Smooth muscle cell (in vitro differentiated cells): Measurements from ENCODE around the gene TMEM138. TPM values are rescaled to one million over a fixed set of nuclear protein-coding genes. Genes with fewer than 3 reads are reported as not detected.

ENCODE experiments used
- DNase-seq: peaks from one replicate; lab custom pipeline; 2025; ENCODE audit not compliant: unreplicated experiment; lab: John Stamatoyannopoulos, UW
- H2AFZ ChIP-seq: fragments of 200-600 bp; sonication (generic); 2 replicates; pipeline ENCODE4 v1.6.0; 2016; ENCODE audit warnings: antibody characterized with exemption, low read depth, mild to moderate bottlenecking
- H3F3A ChIP-seq: fragments of 200-600 bp; sonication (generic); 2 replicates; pipeline ENCODE4 v1.6.0; 2017; ENCODE audit warnings: antibody characterized with exemption, low read depth
- H3K27ac ChIP-seq: fragments of 200-600 bp; sonication (generic); 2 replicates; pipeline ENCODE4 v1.5.1; 2016; ENCODE audit warnings: low read depth, mild to moderate bottlenecking
- H3K27me3 ChIP-seq: fragments of 200-600 bp; sonication (generic); 2 replicates; pipeline ENCODE4 v1.6.1; 2016; ENCODE audit warnings: low read depth, mild to moderate bottlenecking
- H3K36me3 ChIP-seq: fragments of 200-600 bp; sonication (generic); 2 replicates; pipeline ENCODE4 v1.5.1; 2016; ENCODE audit warnings: low read depth
- H3K4me1 ChIP-seq: fragments of 200-600 bp; sonication (generic); 2 replicates; pipeline ENCODE4 v1.5.1; 2016; ENCODE audit warnings: low read depth
- H3K4me2 ChIP-seq: fragments of 200-600 bp; sonication (generic); 2 replicates; pipeline ENCODE4 v1.6.0; 2016; ENCODE audit warnings: mild to moderate bottlenecking
- H3K4me3 ChIP-seq: fragments of 200-600 bp; sonication (generic); 2 replicates; pipeline ENCODE4 v1.5.1; 2016; ENCODE audit warnings: mild to moderate bottlenecking
- H3K79me2 ChIP-seq: fragments of 200-600 bp; sonication (generic); 2 replicates; pipeline ENCODE4 v1.6.0; 2016; ENCODE audit warnings: low read depth, mild to moderate bottlenecking
- H3K9ac ChIP-seq: fragments of 200-600 bp; sonication (generic); 2 replicates; pipeline ENCODE4 v1.6.0; 2016; ENCODE audit warnings: low read depth
- H3K9me3 ChIP-seq: fragments of 200-600 bp; sonication (generic); replicated peaks from 2 replicates; pipeline ENCODE4 v1.5.1; 2016; ENCODE audit warnings: low read depth
- H4K20me1 ChIP-seq: fragments of 200-600 bp; sonication (generic); 2 replicates; pipeline ENCODE4 v1.6.0; 2016; ENCODE audit warnings: low read depth
- WGBS: methylation state at CpG from one replicate; pipeline ENCODE4 v1.1.7; 2016; ENCODE audit warnings: low lambda C conversion rate; 5-methylcytosine and 5-hydroxymethylcytosine counted together
- polyA plus RNA-seq: library from polyadenylated mRNA; unstranded; fragments of >200 nt; fragmentation: Nextera tagmentation; extraction: Ambion mirVana; gene quantifications from 2 replicates; pipeline ENCODE4 v1.2.1, GENCODE V29; 2016
- total RNA-seq: library from RNA; depleted of rRNA; stranded (reverse); fragments of >200 nt; gene quantifications from 2 replicates; pipeline ENCODE4 v1.2.3, GENCODE V29; 2014
- TF ChIP-seq, protein P1 (sequence below): fragments of 200-600 bp; sonication (generic); IDR thresholded peaks from 2 replicates; pipeline ENCODE4 v1.5.1; 2017; ENCODE audit warnings: borderline replicate concordance, mild to moderate bottlenecking, antibody characterized with exemption; ENCODE audit not compliant: insufficient read depth, poor library complexity, severe bottlenecking

TMEM138 gene
- total and polyA plus RNA-seq, 2 experiments from 2014 or later, result 44.2 to 51.4 TPM

DNA sequence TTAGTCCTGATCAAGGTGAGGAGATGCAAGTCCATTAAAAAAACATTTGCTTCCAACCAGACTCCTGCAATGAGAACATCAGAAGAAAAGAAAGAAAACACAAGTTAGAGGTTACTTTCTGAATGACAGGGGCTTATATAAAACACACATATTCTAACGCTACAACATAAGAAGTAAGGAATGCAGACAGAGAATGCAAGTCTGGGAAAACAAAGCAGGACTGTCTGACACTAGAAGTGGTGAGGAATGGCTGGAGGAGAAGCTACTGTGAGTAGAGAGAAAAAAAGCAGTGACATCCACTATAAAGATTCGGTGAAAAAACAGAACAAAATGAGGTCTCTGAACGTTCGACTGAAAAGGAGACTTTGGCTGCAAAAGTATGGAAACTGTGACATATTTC is 42.5 kb downstream of the TMEM138 start:
- Histone ChIP-seq H3F3A (peaks cover 46% of the 10 kb centered on the region), H3K27me3 (no peaks in the 10 kb centered on the region), H3K79me2 (peaks cover 6% of the 10 kb centered on the region), H3K27ac (peak overlapping the region; percentile 69), H3K4me1 (no peaks in the 10 kb centered on the region), H3K4me2 (no peak overlapping the region), H3K9ac (no peak overlapping the region), H3K36me3 (peaks cover 20% of the 10 kb centered on the region), H2AFZ (no peak overlapping the region), H3K4me3 (no peak overlapping the region), H4K20me1 (peaks cover 22% of the 10 kb centered on the region), H3K9me3 (no peaks in the 10 kb centered on the region)
- no peak for DNase-seq
- TF ChIP-seq, protein P1, sequence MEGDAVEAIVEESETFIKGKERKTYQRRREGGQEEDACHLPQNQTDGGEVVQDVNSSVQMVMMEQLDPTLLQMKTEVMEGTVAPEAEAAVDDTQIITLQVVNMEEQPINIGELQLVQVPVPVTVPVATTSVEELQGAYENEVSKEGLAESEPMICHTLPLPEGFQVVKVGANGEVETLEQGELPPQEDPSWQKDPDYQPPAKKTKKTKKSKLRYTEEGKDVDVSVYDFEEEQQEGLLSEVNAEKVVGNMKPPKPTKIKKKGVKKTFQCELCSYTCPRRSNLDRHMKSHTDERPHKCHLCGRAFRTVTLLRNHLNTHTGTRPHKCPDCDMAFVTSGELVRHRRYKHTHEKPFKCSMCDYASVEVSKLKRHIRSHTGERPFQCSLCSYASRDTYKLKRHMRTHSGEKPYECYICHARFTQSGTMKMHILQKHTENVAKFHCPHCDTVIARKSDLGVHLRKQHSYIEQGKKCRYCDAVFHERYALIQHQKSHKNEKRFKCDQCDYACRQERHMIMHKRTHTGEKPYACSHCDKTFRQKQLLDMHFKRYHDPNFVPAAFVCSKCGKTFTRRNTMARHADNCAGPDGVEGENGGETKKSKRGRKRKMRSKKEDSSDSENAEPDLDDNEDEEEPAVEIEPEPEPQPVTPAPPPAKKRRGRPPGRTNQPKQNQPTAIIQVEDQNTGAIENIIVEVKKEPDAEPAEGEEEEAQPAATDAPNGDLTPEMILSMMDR, result no peak
- WGBS, result 74% methylated on average over 4 of the region's 4 CpGs

- H3K9me3 ChIP-seq, result no peaks in the 10 kb centered on the region
- H3K4me3 ChIP-seq, result no peak overlapping the region
- no peak overlapping the region for H3K4me2 ChIP-seq
- no peak overlapping the region for H2AFZ ChIP-seq
- peaks cover 43% of the 10 kb centered on the region for H3F3A ChIP-seq
- DNase-seq, result no peak
- H4K20me1 ChIP-seq, result peaks cover 28% of the 10 kb centered on the region
- peaks cover 33% of the 10 kb centered on the region for H3K36me3 ChIP-seq
- H3K27me3 ChIP-seq, result no peaks in the 10 kb centered on the region
- H3K4me1 ChIP-seq, result no peaks in the 10 kb centered on the region
- H3K27ac ChIP-seq, result no peak overlapping the region
- 95% methylated on average over 2 of the region's 2 CpGs for WGBS
- H3K9ac ChIP-seq, result no peak overlapping the region
- TF ChIP-seq, protein P1, result no peak
- H3K79me2 ChIP-seq, result peaks cover 9% of the 10 kb centered on the region
These were observed 43.9 kb downstream of the TMEM138 start for GRCh38 chr11:61406067-61406466.

GRCh38 chr11:61406991-61407728 is 45.0 kb downstream of the TMEM138 start:
- Histone ChIP-seq H3F3A (peaks cover 32% of the 10 kb centered on the region), H3K4me2 (no peak overlapping the region), H3K27me3 (no peaks in the 10 kb centered on the region), H3K27ac (no peak overlapping the region), H3K9ac (no peak overlapping the region), H3K4me1 (no peaks in the 10 kb centered on the region), H4K20me1 (peaks cover 28% of the 10 kb centered on the region), H2AFZ (no peak overlapping the region), H3K4me3 (no peak overlapping the region), H3K79me2 (peaks cover 14% of the 10 kb centered on the region), H3K9me3 (no peaks in the 10 kb centered on the region), H3K36me3 (peaks cover 43% of the 10 kb centered on the region)
- TF ChIP-seq, protein P1, result no peak
- WGBS, result 96% methylated on average over 5 of the region's 5 CpGs
- no peak for DNase-seq

- H3K9me3 ChIP-seq, result no peaks in the 10 kb centered on the region
- no peak overlapping the region for H3K27ac ChIP-seq
- H2AFZ ChIP-seq, result no peak overlapping the region
- no peak overlapping the region for H3K4me3 ChIP-seq
- no peak for DNase-seq
- peaks cover 12% of the 10 kb centered on the region for H3F3A ChIP-seq
- no peaks in the 10 kb centered on the region for H3K27me3 ChIP-seq
- no peak overlapping the region for H3K4me2 ChIP-seq
- no peak overlapping the region for H3K9ac ChIP-seq
- H3K36me3 ChIP-seq, result peaks cover 59% of the 10 kb centered on the region
- H4K20me1 ChIP-seq, result peaks cover 32% of the 10 kb centered on the region
- TF ChIP-seq, protein P1, result no peak
- no peaks in the 10 kb centered on the region for H3K4me1 ChIP-seq
- 82% methylated on average over 9 of the region's 9 CpGs for WGBS
- peaks cover 20% of the 10 kb centered on the region for H3K79me2 ChIP-seq
These were observed 49.4 kb downstream of the TMEM138 start for GRCh38 chr11:61411589-61411988.
